Measurements from ENCODE around the gene CELF3. TPM values are rescaled to one million over a fixed set of nuclear protein-coding genes. Genes with fewer than 3 reads are reported as not detected.
A peak's percentile ranks its signal among the peaks of the same experiment; 100 is the strongest.

The CELF3 gene
- total and polyA plus RNA-seq, 2 of the 13 experiments (the other 11 are each of a cell fraction or from before 2014, with no cell fraction given): not detected

- TF ChIP-seq, protein P1, sequence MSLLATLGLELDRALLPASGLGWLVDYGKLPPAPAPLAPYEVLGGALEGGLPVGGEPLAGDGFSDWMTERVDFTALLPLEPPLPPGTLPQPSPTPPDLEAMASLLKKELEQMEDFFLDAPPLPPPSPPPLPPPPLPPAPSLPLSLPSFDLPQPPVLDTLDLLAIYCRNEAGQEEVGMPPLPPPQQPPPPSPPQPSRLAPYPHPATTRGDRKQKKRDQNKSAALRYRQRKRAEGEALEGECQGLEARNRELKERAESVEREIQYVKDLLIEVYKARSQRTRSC (CRISPR knock-in tag; IDR thresholded peaks at IDR 0.05; ENCODE audit: low read depth): no peak
- no peak for TF ChIP-seq PCBP2 (optimal IDR thresholded peaks at IDR 0.05; ENCODE audit: low read depth, low read length, poor library complexity, severe bottlenecking)
- TF ChIP-seq, protein P2, sequence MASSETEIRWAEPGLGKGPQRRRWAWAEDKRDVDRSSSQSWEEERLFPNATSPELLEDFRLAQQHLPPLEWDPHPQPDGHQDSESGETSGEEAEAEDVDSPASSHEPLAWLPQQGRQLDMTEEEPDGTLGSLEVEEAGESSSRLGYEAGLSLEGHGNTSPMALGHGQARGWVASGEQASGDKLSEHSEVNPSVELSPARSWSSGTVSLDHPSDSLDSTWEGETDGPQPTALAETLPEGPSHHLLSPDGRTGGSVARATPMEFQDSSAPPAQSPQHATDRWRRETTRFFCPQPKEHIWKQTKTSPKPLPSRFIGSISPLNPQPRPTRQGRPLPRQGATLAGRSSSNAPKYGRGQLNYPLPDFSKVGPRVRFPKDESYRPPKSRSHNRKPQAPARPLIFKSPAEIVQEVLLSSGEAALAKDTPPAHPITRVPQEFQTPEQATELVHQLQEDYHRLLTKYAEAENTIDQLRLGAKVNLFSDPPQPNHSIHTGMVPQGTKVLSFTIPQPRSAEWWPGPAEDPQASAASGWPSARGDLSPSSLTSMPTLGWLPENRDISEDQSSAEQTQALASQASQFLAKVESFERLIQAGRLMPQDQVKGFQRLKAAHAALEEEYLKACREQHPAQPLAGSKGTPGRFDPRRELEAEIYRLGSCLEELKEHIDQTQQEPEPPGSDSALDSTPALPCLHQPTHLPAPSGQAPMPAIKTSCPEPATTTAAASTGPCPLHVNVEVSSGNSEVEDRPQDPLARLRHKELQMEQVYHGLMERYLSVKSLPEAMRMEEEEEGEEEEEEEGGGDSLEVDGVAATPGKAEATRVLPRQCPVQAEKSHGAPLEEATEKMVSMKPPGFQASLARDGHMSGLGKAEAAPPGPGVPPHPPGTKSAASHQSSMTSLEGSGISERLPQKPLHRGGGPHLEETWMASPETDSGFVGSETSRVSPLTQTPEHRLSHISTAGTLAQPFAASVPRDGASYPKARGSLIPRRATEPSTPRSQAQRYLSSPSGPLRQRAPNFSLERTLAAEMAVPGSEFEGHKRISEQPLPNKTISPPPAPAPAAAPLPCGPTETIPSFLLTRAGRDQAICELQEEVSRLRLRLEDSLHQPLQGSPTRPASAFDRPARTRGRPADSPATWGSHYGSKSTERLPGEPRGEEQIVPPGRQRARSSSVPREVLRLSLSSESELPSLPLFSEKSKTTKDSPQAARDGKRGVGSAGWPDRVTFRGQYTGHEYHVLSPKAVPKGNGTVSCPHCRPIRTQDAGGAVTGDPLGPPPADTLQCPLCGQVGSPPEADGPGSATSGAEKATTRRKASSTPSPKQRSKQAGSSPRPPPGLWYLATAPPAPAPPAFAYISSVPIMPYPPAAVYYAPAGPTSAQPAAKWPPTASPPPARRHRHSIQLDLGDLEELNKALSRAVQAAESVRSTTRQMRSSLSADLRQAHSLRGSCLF (CRISPR knock-in tag; IDR thresholded peaks at IDR 0.05; ENCODE audit: borderline replicate concordance): no peak
- TF ChIP-seq ZNF3 (CRISPR knock-in tag; IDR thresholded peaks at IDR 0.05): no peak
- no peak for TF ChIP-seq ZNF367 (CRISPR knock-in tag; IDR thresholded peaks at IDR 0.05; ENCODE audit: borderline replicate concordance)
- peak; percentile 70; the same call in 1 of the 2 replicates for TF ChIP-seq GLI4 (CRISPR knock-in tag; IDR thresholded peaks at IDR 0.05; ENCODE audit: borderline replicate concordance)
- TF ChIP-seq NCOA2 (CRISPR knock-in tag; IDR thresholded peaks at IDR 0.05): no peak
- peak; percentile 41; the same call in 1 of the 2 replicates for TF ChIP-seq POGZ (CRISPR knock-in tag; IDR thresholded peaks at IDR 0.05)
- no peak for TF ChIP-seq CEBPB (IDR thresholded peaks at IDR 0.05; ENCODE audit: borderline replicate concordance, low read depth, low read length)
- peak; percentile 37 for TF ChIP-seq HNRNPLL (IDR thresholded peaks at IDR 0.05; ENCODE audit: low read depth, low read length, poor library complexity, severe bottlenecking)
- TF ChIP-seq CAMTA2 (CRISPR knock-in tag; IDR thresholded peaks at IDR 0.05; ENCODE audit: borderline replicate concordance): no peak
- peak; percentile 55; the same call in 1 of the 2 replicates for TF ChIP-seq SRF (IDR thresholded peaks at IDR 0.05; ENCODE audit: low read depth, low read length)
- 0 out of 2 replicates have a peak, but pooled peaks have one; percentile 48 for TF ChIP-seq HMG20B (CRISPR knock-in tag; conservative IDR thresholded peaks at IDR 0.05)
- no peak for TF ChIP-seq NFIC (IDR thresholded peaks at IDR 0.05; ENCODE audit: low read length)
- TF ChIP-seq ZNF124 (CRISPR knock-in tag; IDR thresholded peaks at IDR 0.05): no peak
- TF ChIP-seq, protein P3, sequence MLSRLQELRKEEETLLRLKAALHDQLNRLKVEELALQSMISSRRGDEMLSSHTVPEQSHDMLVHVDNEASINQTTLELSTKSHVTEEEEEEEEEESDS (CRISPR knock-in tag; IDR thresholded peaks at IDR 0.05; ENCODE audit: borderline replicate concordance): no peak
- TF ChIP-seq ZBTB4 (CRISPR knock-in tag; IDR thresholded peaks at IDR 0.05; ENCODE audit: borderline replicate concordance): no peak
- TF ChIP-seq KAT8 (CRISPR knock-in tag; IDR thresholded peaks at IDR 0.05): peak; percentile 99
- TF ChIP-seq NPAS2 (CRISPR knock-in tag; IDR thresholded peaks at IDR 0.05; ENCODE audit: borderline replicate concordance): no peak
- peak; percentile 31; the same call in 1 of the 2 replicates for TF ChIP-seq ZSCAN30 (CRISPR knock-in tag; IDR thresholded peaks at IDR 0.05)
Observed at GRCh38 chr1:151762941-151763921, 46.6 kb upstream of the CELF3 start, which contains the start of gene MRPL9 (continued).
